Head of caudate nucleus (tissue), 42 donors: Measurements from ENCODE around the gene OGDHL.

Experiments used
- DNase-seq, 42 donors: peaks; one replicate each; pipeline versions ENCODE4 v3.0.0 to v3.0.0-alpha.2; 2020 to 2021; ENCODE audit warnings: mixed read lengths in 7 of 42
- intact Hi-C: fragments of 100-400 bp; cut with DNase I; formaldehyde crosslinking; loops from one replicate; pipeline ENCODE4 v1.15.0; 2022

OGDHL gene

GRCh38 chr10:49710966-49711365 is 51.2 kb downstream of the OGDHL start:
- intact Hi-C loops = no loop called here
- peak in 1 of 42 donors; percentile 21 for DNase-seq

- DNase-seq = no peak
- intact Hi-C loops = no loop called here
Measured at GRCh38 chr10:49709934-49710333, 52.2 kb downstream of the OGDHL start.

GRCh38 chr10:49707585-49707984 is 54.5 kb downstream of the OGDHL start:
- intact Hi-C loops = no loop called here
- no peak for DNase-seq

GRCh38 chr10:49700997-49701396 is 61.1 kb downstream of the OGDHL start:
- DNase-seq = no peak
- intact Hi-C loops = no loop called here

GRCh38 chr10:49700211-49700610 is 61.9 kb downstream of the OGDHL start:
- intact Hi-C loops = no loop called here
- DNase-seq = no peak

- intact Hi-C loops = no loop called here
- DNase-seq = no peak
Measured at GRCh38 chr10:49698679-49699078, 63.4 kb downstream of the OGDHL start.

GRCh38 chr10:49696311-49696710 is 65.8 kb downstream of the OGDHL start:
- no peak for DNase-seq
- intact Hi-C loops = no loop called here

GRCh38 chr10:49694466-49694865 is 67.7 kb downstream of the OGDHL start:
- no peak for DNase-seq

GRCh38 chr10:49691588-49691987 is 70.5 kb downstream of the OGDHL start:
- DNase-seq = no peak
- intact Hi-C loops = no loop called here

More at GRCh38 chr10:49694466-49694865, 67.7 kb downstream of the OGDHL start:
- intact Hi-C loops = no loop called here

- no peak for DNase-seq
- intact Hi-C loops = no loop called here
Measured at GRCh38 chr10:49690698-49691356, 71.3 kb downstream of the OGDHL start.

GRCh38 chr10:49689882-49690510 is 72.1 kb downstream of the OGDHL start:
- no peak for DNase-seq
- intact Hi-C loops = no loop called here

- DNase-seq = no peak
- intact Hi-C loops = no loop called here
Measured at GRCh38 chr10:49688920-49689319, 73.2 kb downstream of the OGDHL start.

GRCh38 chr10:49688261-49688846 is 73.8 kb downstream of the OGDHL start:
- intact Hi-C loops = no loop called here
- DNase-seq = no peak

GRCh38 chr10:49686651-49687050 is 75.5 kb downstream of the OGDHL start:
- no peak for DNase-seq
- intact Hi-C loops = no loop called here
